HCT116 (cell line): ENCODE data around the gene MUC6. TPM values are rescaled to one million over a fixed set of nuclear protein-coding genes. Genes with fewer than 3 reads are reported as not detected.

Experiments used
- ATAC-seq: fragments of 200-7000 bp; cut with Tn5 transposase; 2 replicates; pipeline ENCODE4 v1.9.1; 2020; ENCODE audit warnings: mild to moderate bottlenecking, moderate library complexity
- BruUV-seq: library from RNA; stranded (reverse); fragments of 400-500 nt; replicated peaks from 2 replicates; lab custom pipeline; 2021; lab: Mats Ljungman, UMichigan
- CTCF ChIA-PET: fragments of 300-600 bp; sonication (Branson Sonifier 250); formaldehyde crosslinking; loops from one replicate; lab custom pipeline; 2021; ENCODE audit warnings: antibody characterized with exemption; lab: Charles Lee
- POLR2A ChIA-PET: fragments of 300-600, 350-600 bp; sonication (Branson Sonifier 250); formaldehyde crosslinking; loops from one replicate; lab custom pipeline; 2021; ENCODE audit warnings: antibody characterized with exemption; lab: Charles Lee
- RAD21 ChIA-PET, 2 experiments: fragments of 300-600 bp; sonication (Branson Sonifier 250); formaldehyde crosslinking; loops; one replicate each; lab custom pipeline; 2023; ENCODE audit warnings: low total read pairs in 2 of 2; ENCODE audit not compliant: uncharacterized antibody in 2 of 2, unreplicated experiment in 2 of 2, low non-redundant PET in 1 of 2; lab: Charles Lee
- DNase-seq: peaks from one replicate; pipeline ENCODE4 v3.0.0-alpha.2; 2010; ENCODE audit warnings: low read depth, low spot score
- H2AFZ ChIP-seq: fragments of 200-600 bp; shearing (Covaris generic), sonication (generic); 2 replicates; pipeline ENCODE4 v1.6.1; 2017; ENCODE audit warnings: low read depth, mixed run types, mixed read lengths, antibody characterized with exemption, low read length; ENCODE audit not compliant: poor library complexity, severe bottlenecking
- H3K27ac ChIP-seq: 2 replicates; pipeline ENCODE4 v1.5.1; 2012; ENCODE audit warnings: low read depth, low read length
- H3K27me3 ChIP-seq: fragments of 200-600 bp; sonication (generic); 2 replicates; pipeline ENCODE4 v1.6.1; 2016; ENCODE audit warnings: mixed run types, low read length, mixed read lengths; ENCODE audit not compliant: insufficient read depth
- H3K36me3 ChIP-seq, 2 experiments: fragments of 200-500 bp in 1 of 2; fragments of 200-600 bp in 1 of 2; sonication (Bioruptor generic) in 1 of 2; sonication (generic) in 1 of 2; 2 replicates each; pipeline versions ENCODE4 v1.5.1 to v1.6.1; 2014 to 2016; ENCODE audit warnings: low read length in 2 of 2, inconsistent platforms in 1 of 2, mixed read lengths in 1 of 2, mixed run types in 1 of 2; ENCODE audit not compliant: insufficient read depth in 2 of 2, control insufficient read depth in 1 of 2
- H3K4me1 ChIP-seq, 2 experiments: fragments of 200-600 bp in 1 of 2; sonication (generic) in 1 of 2; 2 replicates each; pipeline versions ENCODE4 v1.5.1 to v1.6.1; 2012 to 2017; ENCODE audit warnings: low read length in 2 of 2, inconsistent platforms in 1 of 2, mild to moderate bottlenecking in 1 of 2, mixed read lengths in 1 of 2, mixed run types in 1 of 2, moderate library complexity in 1 of 2; ENCODE audit not compliant: insufficient read depth in 2 of 2, control insufficient read depth in 1 of 2
- H3K4me2 ChIP-seq: fragments of 200-600 bp; sonication (generic); 2 replicates; pipeline ENCODE4 v1.6.1; 2017; ENCODE audit warnings: mixed run types, low read length, mixed read lengths
- H3K4me3 ChIP-seq, 2 experiments: fragments of 200-600 bp in 1 of 2; sonication (generic) in 1 of 2; replicated peaks in 1 of 2; 2 replicates each; pipeline ENCODE4 v1.5.1; 2011 to 2016; ENCODE audit warnings: low read length in 2 of 2, control low read depth in 1 of 2, low read depth in 1 of 2, mild to moderate bottlenecking in 1 of 2, mixed read lengths in 1 of 2, mixed run types in 1 of 2
- H3K79me2 ChIP-seq: fragments of 200-600 bp; sonication (generic); 2 replicates; pipeline ENCODE4 v1.6.1; 2017; ENCODE audit warnings: mild to moderate bottlenecking, mixed run types, low read length, moderate library complexity, mixed read lengths; ENCODE audit not compliant: insufficient read depth
- H3K9ac ChIP-seq: fragments of 200-600 bp; sonication (generic); 2 replicates; pipeline ENCODE4 v1.6.1; 2016; ENCODE audit warnings: low read length, mixed read lengths
- H3K9me2 ChIP-seq: fragments of 200-600 bp; sonication (generic), shearing (Covaris generic); 2 replicates; pipeline ENCODE4 v1.6.1; 2017; ENCODE audit warnings: mixed run types, mild to moderate bottlenecking, moderate library complexity; ENCODE audit not compliant: insufficient read depth
- H3K9me3 ChIP-seq, 2 experiments: fragments of 200-500 bp in 1 of 2; fragments of 200-600 bp in 1 of 2; sonication (Bioruptor generic) in 1 of 2; sonication (generic) in 1 of 2; 2 replicates each; pipeline ENCODE4 v1.6.1; 2014 to 2017; ENCODE audit warnings: low read length in 2 of 2, mixed read lengths in 2 of 2, inconsistent platforms in 1 of 2, low read depth in 1 of 2, mild to moderate bottlenecking in 1 of 2, mixed run types in 1 of 2, moderate library complexity in 1 of 2; ENCODE audit not compliant: control insufficient read depth in 1 of 2, insufficient read depth in 1 of 2
- H4K20me1 ChIP-seq: fragments of 200-600 bp; sonication (generic), shearing (Covaris generic); 2 replicates; pipeline ENCODE4 v1.6.1; 2017; ENCODE audit warnings: mixed run types, mild to moderate bottlenecking, moderate library complexity; ENCODE audit not compliant: insufficient read depth
- ATF3 ChIP-seq: IDR thresholded peaks from 2 replicates; pipeline ENCODE4 v1.6.1; 2012
- CBX3 ChIP-seq: IDR thresholded peaks from 2 replicates; pipeline ENCODE4 v1.6.1; 2012; ENCODE audit warnings: low read depth
- CEBPB ChIP-seq: IDR thresholded peaks from 2 replicates; pipeline ENCODE4 v1.6.1; 2012; ENCODE audit warnings: low read depth
- CTCF ChIP-seq, 3 experiments: fragments of 200-600 bp in 1 of 3; sonication (generic) in 1 of 3; IDR thresholded peaks in 2 of 3; conservative IDR thresholded peaks in 1 of 3; 2 replicates each; pipeline ENCODE4 v1.5.1; 2012 to 2017; ENCODE audit warnings: low read depth in 2 of 3, low read length in 2 of 3, antibody characterized with exemption in 1 of 3, borderline replicate concordance in 1 of 3, control low read depth in 1 of 3, mild to moderate bottlenecking in 1 of 3, mixed read lengths in 1 of 3, mixed run types in 1 of 3, moderate library complexity in 1 of 3; ENCODE audit not compliant: insufficient read depth in 1 of 3
- EGR1 ChIP-seq: IDR thresholded peaks from 2 replicates; pipeline ENCODE4 v1.6.1; 2012; ENCODE audit warnings: low read depth
- ELF1 ChIP-seq: IDR thresholded peaks from 2 replicates; pipeline ENCODE4 v1.6.1; 2012; ENCODE audit warnings: low read depth, borderline replicate concordance
- EZH2 ChIP-seq: fragments of 200-600 bp; sonication (generic); IDR thresholded peaks from 2 replicates; pipeline ENCODE4 v1.6.1; 2017; ENCODE audit warnings: antibody characterized with exemption, mixed run types
- EZH2phosphoT487 ChIP-seq: fragments of 200-600 bp; IDR thresholded peaks from 2 replicates; pipeline ENCODE4 v1.6.1; 2018; ENCODE audit warnings: antibody characterized with exemption, borderline replicate concordance
- FOSL1 ChIP-seq: IDR thresholded peaks from 2 replicates; pipeline ENCODE4 v1.6.1; 2012; ENCODE audit warnings: low read depth
- JUND ChIP-seq: IDR thresholded peaks from 2 replicates; pipeline ENCODE4 v1.6.1; 2012
- POLR2A ChIP-seq: IDR thresholded peaks from 2 replicates; pipeline ENCODE4 v1.7.0; 2011; ENCODE audit warnings: borderline replicate concordance; ENCODE audit not compliant: insufficient read depth, insufficient read length; ENCODE audit errors: extremely low read depth
- RAD21 ChIP-seq: IDR thresholded peaks from 2 replicates; pipeline ENCODE4 v1.6.1; 2012; ENCODE audit warnings: low read depth, mild to moderate bottlenecking
- REST ChIP-seq: IDR thresholded peaks from 2 replicates; pipeline ENCODE4 v1.6.1; 2012; ENCODE audit warnings: low read depth
- SIN3A ChIP-seq: IDR thresholded peaks from 2 replicates; pipeline ENCODE4 v1.6.1; 2012; ENCODE audit warnings: low read depth
- SP1 ChIP-seq: IDR thresholded peaks from 2 replicates; pipeline ENCODE4 v1.6.1; 2012; ENCODE audit warnings: low read depth
- SRF ChIP-seq: IDR thresholded peaks from 2 replicates; pipeline ENCODE4 v1.6.1; 2012; ENCODE audit warnings: low read depth
- YY1 ChIP-seq: IDR thresholded peaks from 2 replicates; pipeline ENCODE4 v1.6.1; 2011; ENCODE audit warnings: low read length, low read depth, moderate library complexity, mild to moderate bottlenecking; ENCODE audit not compliant: insufficient replicate concordance; ENCODE audit errors: extremely low read depth
- ZBTB33 ChIP-seq: IDR thresholded peaks from 2 replicates; pipeline ENCODE4 v1.6.1; 2011; ENCODE audit warnings: mild to moderate bottlenecking, low read length, moderate library complexity; ENCODE audit not compliant: insufficient replicate concordance; ENCODE audit errors: extremely low read depth
- ZFX ChIP-seq: fragments of 450-650 bp; IDR thresholded peaks from 2 replicates; pipeline ENCODE4 v1.6.1; 2017
- ZNF274 ChIP-seq: fragments of 200-500 bp; sonication (Bioruptor generic); IDR thresholded peaks from 2 replicates; pipeline ENCODE4 v1.6.1; 2014; ENCODE audit warnings: mild to moderate bottlenecking, low read depth, low read length, inconsistent platforms
- intact Hi-C: fragments of 100-400 bp; cut with micrococcal nuclease; formaldehyde crosslinking; loops from 2 replicates; pipeline ENCODE4 v1.10.0; 2022
- total RNA-seq: library from RNA; stranded (reverse); gene quantifications from one replicate; pipeline ENCODE4 v1.2.1, GENCODE V29; 2021; ENCODE audit not compliant: unreplicated experiment

MUC6 gene
- total RNA-seq, 1 experiment from 2014 or later = 0.02 TPM

- Histone ChIP-seq H3K27me3 (no peaks in the 10 kb centered on the region), H3K4me3 (no peak overlapping the region), H3K9me2 (no peaks in the 10 kb centered on the region), H3K4me2 (no peak overlapping the region), H3K9ac (no peak overlapping the region), H3K4me1 (peaks cover 0 to 8% of the 10 kb centered on the region in 2 experiments; a peak in 1 of 4 replicates), H3K9me3 (no peaks in the 10 kb centered on the region), H4K20me1 (no peaks in the 10 kb centered on the region), H3K36me3 (peaks cover 0 to 15% of the 10 kb centered on the region in 2 experiments; a peak in 3 of 4 replicates), H3K79me2 (no peaks in the 10 kb centered on the region), H2AFZ (no peak overlapping the region), H3K27ac (no peak overlapping the region)
- ChIA-PET POLR2A (no interaction called here), RAD21 (no interaction called here), CTCF (no interaction called here)
- no peak for ATAC-seq
- BruUV-seq = no TSS peak
- intact Hi-C loops = no loop called here
- no peak for DNase-seq
- no peak for TF ChIP-seq SIN3A
- TF ChIP-seq CBX3 = no peak
- no peak for TF ChIP-seq YY1
- TF ChIP-seq ELF1 = no peak
- no peak for TF ChIP-seq RAD21
- TF ChIP-seq ATF3 = no peak
- TF ChIP-seq EZH2 = no peak
- no peak for TF ChIP-seq SP1
- TF ChIP-seq EZH2phosphoT487 = no peak
- TF ChIP-seq POLR2A = no peak
- TF ChIP-seq JUND = no peak
- no peak for TF ChIP-seq SRF
- no peak for TF ChIP-seq CTCF (IDR thresholded peaks at IDR 0.05 in 2 of 3, conservative IDR thresholded peaks at IDR 0.05 in 1 of 3; ENCODE audit: borderline replicate concordance in 1 of 3, insufficient read depth in 1 of 3, low read depth in 2 of 3, low read length in 2 of 3)
- TF ChIP-seq ZBTB33 = no peak
- TF ChIP-seq CEBPB = no peak
- TF ChIP-seq FOSL1 = no peak
- TF ChIP-seq ZFX = no peak
- no peak for TF ChIP-seq ZNF274
- no peak for TF ChIP-seq REST
- no peak for TF ChIP-seq EGR1
Observed at GRCh38 chr11:996681-997080, 39.8 kb downstream of the MUC6 start.
